ENCODE results near the gene DPP6. TPM values are rescaled to one million over a fixed set of nuclear protein-coding genes. Genes with fewer than 3 reads are reported as not detected.

The DPP6 gene
- total RNA-seq, 2 donors from 2014 or later, result 0.05 to 38.7 TPM

- TF ChIP-seq POLR2AphosphoS5 (IDR thresholded peaks at IDR 0.05) (no peak), CTCF (IDR thresholded peaks at IDR 0.05) (no peak), POLR2A (IDR thresholded peaks at IDR 0.05) (no peak)
- no peak overlapping the region for H3K4me3 ChIP-seq
- H3K27me3 ChIP-seq (replicated peaks; ENCODE audit: insufficient read depth), result no peaks in the 10 kb centered on the region
- no peak for DNase-seq (ENCODE audit: low spot score)
- 91% methylated on average over 5 of the region's 5 CpGs for WGBS
- H3K27ac ChIP-seq, result no peak overlapping the region
- no peaks in the 10 kb centered on the region for H3K4me1 ChIP-seq (replicated peaks)
- no peaks in the 10 kb centered on the region for H3K36me3 ChIP-seq
- intact Hi-C loops (cut with DNase I), result no loop called here
- no peaks in the 10 kb centered on the region for H3K9me3 ChIP-seq
Observed at GRCh38 chr7:154844955-154845354, 792.8 kb downstream of the DPP6 start.

DNA sequence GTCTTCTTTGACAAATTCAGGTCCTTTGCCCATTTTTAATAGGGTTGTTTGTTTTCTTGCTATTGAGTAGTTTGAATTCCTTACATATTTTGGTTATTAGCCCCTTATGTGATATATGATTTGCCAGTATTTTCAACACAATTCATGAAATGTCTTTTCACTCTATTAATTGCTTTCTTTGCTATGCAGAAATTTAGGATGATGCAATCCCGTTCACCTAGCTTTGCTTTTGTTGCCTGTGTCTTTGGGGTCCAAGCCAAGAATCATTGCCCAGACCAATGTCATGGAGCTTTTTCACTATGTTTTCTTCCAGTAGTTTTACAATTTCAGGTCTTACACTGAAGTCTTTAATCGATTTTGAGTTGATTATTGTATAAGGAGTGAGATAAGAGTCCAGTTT lies 796.3 kb downstream of the DPP6 start:
- Histone ChIP-seq H3K9me3 (no peaks in the 10 kb centered on the region), H3K27me3 (replicated peaks; ENCODE audit: insufficient read depth) (no peaks in the 10 kb centered on the region), H3K27ac (no peak overlapping the region), H3K4me3 (no peak overlapping the region), H3K36me3 (no peaks in the 10 kb centered on the region), H3K4me1 (replicated peaks) (no peaks in the 10 kb centered on the region)
- intact Hi-C loops (cut with DNase I), result no loop called here
- WGBS, result 48% methylated on average over 2 of the region's 2 CpGs
- no peak for DNase-seq (ENCODE audit: low spot score)
- TF ChIP-seq CTCF (IDR thresholded peaks at IDR 0.05) (no peak), POLR2A (IDR thresholded peaks at IDR 0.05) (no peak), POLR2AphosphoS5 (IDR thresholded peaks at IDR 0.05) (no peak)

DNA sequence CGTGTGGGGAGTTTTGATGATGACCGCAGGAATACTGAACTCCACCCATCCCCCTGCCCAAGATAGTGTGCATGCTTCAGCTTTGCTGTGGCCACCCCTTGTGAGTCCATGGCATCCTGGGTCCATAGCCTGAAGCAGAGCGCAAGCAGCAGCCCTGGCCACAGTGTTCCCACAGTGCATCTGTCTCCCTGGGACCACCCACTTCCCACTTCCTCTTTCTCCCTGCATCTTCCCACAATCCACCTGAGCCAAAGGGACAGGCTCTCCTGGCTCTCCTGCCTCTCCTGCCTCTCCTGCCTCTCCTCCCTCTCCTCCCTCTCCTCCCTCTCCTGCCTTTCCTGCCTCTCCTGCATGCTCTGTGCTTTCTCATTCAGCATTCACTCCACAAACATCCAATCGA lies 800.0 kb downstream of the DPP6 start:
- Histone ChIP-seq H3K27ac (no peak overlapping the region), H3K36me3 (no peaks in the 10 kb centered on the region), H3K27me3 (replicated peaks; ENCODE audit: insufficient read depth) (no peaks in the 10 kb centered on the region), H3K4me3 (no peak overlapping the region), H3K4me1 (replicated peaks) (no peaks in the 10 kb centered on the region), H3K9me3 (no peaks in the 10 kb centered on the region)
- WGBS, result 67% methylated on average over 4 of the region's 4 CpGs
- DNase-seq (ENCODE audit: low spot score), result no peak
- intact Hi-C loops (cut with DNase I), result no loop called here
- TF ChIP-seq POLR2A (IDR thresholded peaks at IDR 0.05), result no peak
- no peak for TF ChIP-seq POLR2AphosphoS5 (IDR thresholded peaks at IDR 0.05)
- no peak for TF ChIP-seq CTCF (IDR thresholded peaks at IDR 0.05)

DNA sequence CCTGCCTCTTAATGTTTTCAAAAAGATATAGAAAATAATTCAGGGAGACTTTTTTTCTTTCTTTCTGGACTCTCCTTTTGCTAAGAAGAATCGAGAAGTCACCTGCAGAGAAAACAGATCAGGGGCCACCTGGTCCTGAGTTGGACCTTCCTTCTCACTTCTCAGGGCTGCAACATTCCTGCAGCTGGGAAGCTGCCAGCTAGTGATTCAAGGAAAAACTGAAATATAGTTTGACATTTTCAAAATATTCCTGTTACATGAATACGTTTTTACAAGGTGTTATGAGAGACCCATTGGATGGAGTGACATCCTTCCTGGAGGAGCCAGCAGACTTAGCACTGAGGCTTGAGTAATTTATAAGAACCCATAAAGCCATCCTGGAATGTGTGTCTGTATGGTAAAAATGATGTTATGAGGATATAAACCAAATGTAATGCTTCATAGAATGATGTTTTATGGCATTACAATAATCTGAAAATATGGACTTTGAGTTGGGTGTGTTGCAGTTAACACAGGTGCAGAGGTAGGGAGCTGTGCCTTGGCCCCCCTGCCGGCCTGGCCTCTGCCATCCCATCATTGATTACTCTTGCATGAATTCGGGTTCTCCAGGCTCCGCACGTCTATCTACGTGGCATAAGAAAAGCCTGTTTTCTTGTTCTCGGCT lies 801.0 kb downstream of the DPP6 start:
- TF ChIP-seq CTCF (IDR thresholded peaks at IDR 0.05) (no peak), POLR2AphosphoS5 (IDR thresholded peaks at IDR 0.05) (no peak), POLR2A (IDR thresholded peaks at IDR 0.05) (no peak)

GRCh38 chr7:154853727-154854095 lies 801.5 kb downstream of the DPP6 start:
- 84% methylated on average over 4 of the region's 4 CpGs for WGBS
- H3K4me3 ChIP-seq, result no peak overlapping the region

More for the DNA sequence above, 801.0 kb downstream of the DPP6 start:
- Histone ChIP-seq H3K9me3 (no peaks in the 10 kb centered on the region), H3K4me3 (no peak overlapping the region), H3K27me3 (replicated peaks; ENCODE audit: insufficient read depth) (no peaks in the 10 kb centered on the region), H3K27ac (no peak overlapping the region), H3K4me1 (replicated peaks) (no peaks in the 10 kb centered on the region), H3K36me3 (no peaks in the 10 kb centered on the region)
- 86% methylated on average over 8 of the region's 8 CpGs for WGBS
- intact Hi-C loops (cut with DNase I), result no loop called here
- no peak for DNase-seq (ENCODE audit: low spot score)

More at GRCh38 chr7:154853727-154854095, 801.5 kb downstream of the DPP6 start:
- no peaks in the 10 kb centered on the region for H3K4me1 ChIP-seq (replicated peaks)
- TF ChIP-seq CTCF (IDR thresholded peaks at IDR 0.05), result no peak
- intact Hi-C loops (cut with DNase I), result no loop called here
- H3K36me3 ChIP-seq, result no peaks in the 10 kb centered on the region
- H3K27ac ChIP-seq, result no peak overlapping the region
- no peaks in the 10 kb centered on the region for H3K27me3 ChIP-seq (replicated peaks; ENCODE audit: insufficient read depth)
- H3K9me3 ChIP-seq, result no peaks in the 10 kb centered on the region
- no peak for DNase-seq (ENCODE audit: low spot score)
